Heart left ventricle (tissue), 13 donors: Measurements from ENCODE around the gene ST3GAL5.
"Not testable (repeated sequence)": the region's sequence is repeated elsewhere in the genome, so short reads cannot be mapped to it uniquely, and the experiment has no call there.

Experiments used
- POLR2A ChIP-seq, 2 donors: fragments of 450-650 bp; IDR thresholded peaks; one replicate each; pipeline ENCODE4 v1.6.1; 2017; ENCODE audit warnings: antibody characterized with exemption in 2 of 2, mild to moderate bottlenecking in 2 of 2, moderate library complexity in 2 of 2
- TF ChIP-seq, protein P1 (sequence below), 12 donors: fragments of 200-600 bp; sonication (generic) in 4 of 12; IDR thresholded peaks; one replicate each; pipeline versions ENCODE4 v1.5.0 to v1.8.0; 2018 to 2022; ENCODE audit warnings: antibody characterized with exemption in 12 of 12, mild to moderate bottlenecking in 5 of 12
- donor health status: ischemic (EF 13 %, LVEDD 7.1; RV severe dilation, severe dysfunction).
- donor health status: DM: no; HTN: yes; CAD: no.
- donor health status: DM: no; HTN: no; CAD: no.
- donor health status: ischemic (EF 25% LVEDD 6.9; RV normal size, moderate dysfunction).
- donor health status: ischemic (EF 25% LVEDD 5.7; RV mildly dilated, moderate dysfunction).
- donor health status: ischemic (EF 35%, LVEDD 5.7; RV mildly dilated, moderate dysfunction).
- donor health status: nonischemic (EF 11% LVEDD 7.7; RV severe dilation, severe dysfunction).
- donor health status: DM: yes; HTN: yes; CAD: no.
- donor health status: PGD.
- donor health status: ischemic (EF 29% LVEDD 5.4; RV normal size, mild dysfunction).
- donor health status: nonischemic (EF 23%, LVEDD 6.1; RV moderate dilation, normal function).

- not testable (repeated sequence) for TF ChIP-seq POLR2A (IDR thresholded peaks at IDR 0.05)
- TF ChIP-seq, protein P1, sequence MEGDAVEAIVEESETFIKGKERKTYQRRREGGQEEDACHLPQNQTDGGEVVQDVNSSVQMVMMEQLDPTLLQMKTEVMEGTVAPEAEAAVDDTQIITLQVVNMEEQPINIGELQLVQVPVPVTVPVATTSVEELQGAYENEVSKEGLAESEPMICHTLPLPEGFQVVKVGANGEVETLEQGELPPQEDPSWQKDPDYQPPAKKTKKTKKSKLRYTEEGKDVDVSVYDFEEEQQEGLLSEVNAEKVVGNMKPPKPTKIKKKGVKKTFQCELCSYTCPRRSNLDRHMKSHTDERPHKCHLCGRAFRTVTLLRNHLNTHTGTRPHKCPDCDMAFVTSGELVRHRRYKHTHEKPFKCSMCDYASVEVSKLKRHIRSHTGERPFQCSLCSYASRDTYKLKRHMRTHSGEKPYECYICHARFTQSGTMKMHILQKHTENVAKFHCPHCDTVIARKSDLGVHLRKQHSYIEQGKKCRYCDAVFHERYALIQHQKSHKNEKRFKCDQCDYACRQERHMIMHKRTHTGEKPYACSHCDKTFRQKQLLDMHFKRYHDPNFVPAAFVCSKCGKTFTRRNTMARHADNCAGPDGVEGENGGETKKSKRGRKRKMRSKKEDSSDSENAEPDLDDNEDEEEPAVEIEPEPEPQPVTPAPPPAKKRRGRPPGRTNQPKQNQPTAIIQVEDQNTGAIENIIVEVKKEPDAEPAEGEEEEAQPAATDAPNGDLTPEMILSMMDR (IDR thresholded peaks at IDR 0.05), result not testable (repeated sequence)
Observed at GRCh38 chr2:85880716-85881328, 8.0 kb downstream of the ST3GAL5 start.
